Measurements from ENCODE around the gene GPR37L1.

The GPR37L1 gene

GRCh38 chr1:202078241-202078640 lies 44.5 kb upstream of the GPR37L1 start:
- no peak overlapping the region for H3K4me3 ChIP-seq (replicated peaks; ENCODE audit: low read depth, low read length)
- no peak for DNase-seq (ENCODE audit: extremely low read depth, insufficient read length)
- TF ChIP-seq CTCF (IDR thresholded peaks at IDR 0.05; ENCODE audit: insufficient read depth, low read length, poor library complexity, severe bottlenecking), result no peak
- H3K27me3 ChIP-seq (replicated peaks; ENCODE audit: control insufficient read depth, insufficient read depth, low read length), result no peaks in the 10 kb centered on the region
- no peaks in the 10 kb centered on the region for H3K36me3 ChIP-seq (ENCODE audit: control insufficient read depth, insufficient read depth, low read length)

GRCh38 chr1:202081992-202082391 lies 40.7 kb upstream of the GPR37L1 start:
- no peaks in the 10 kb centered on the region for H3K27me3 ChIP-seq (replicated peaks; ENCODE audit: control insufficient read depth, insufficient read depth, low read length)
- DNase-seq (ENCODE audit: extremely low read depth, insufficient read length), result no peak
- no peaks in the 10 kb centered on the region for H3K36me3 ChIP-seq (ENCODE audit: control insufficient read depth, insufficient read depth, low read length)
- no peak for TF ChIP-seq CTCF (IDR thresholded peaks at IDR 0.05; ENCODE audit: insufficient read depth, low read length, poor library complexity, severe bottlenecking)
- no peak overlapping the region for H3K4me3 ChIP-seq (replicated peaks; ENCODE audit: low read depth, low read length)

GRCh38 chr1:202084791-202085681 lies 37.7 kb upstream of the GPR37L1 start:
- Histone ChIP-seq H3K27me3 (replicated peaks; ENCODE audit: control insufficient read depth, insufficient read depth, low read length) (no peaks in the 10 kb centered on the region), H3K36me3 (ENCODE audit: control insufficient read depth, insufficient read depth, low read length) (no peaks in the 10 kb centered on the region), H3K4me3 (replicated peaks; ENCODE audit: low read depth, low read length) (no peak overlapping the region)
- TF ChIP-seq CTCF (IDR thresholded peaks at IDR 0.05; ENCODE audit: insufficient read depth, low read length, poor library complexity, severe bottlenecking), result no peak
- DNase-seq (ENCODE audit: extremely low read depth, insufficient read length), result no peak

GRCh38 chr1:202085682-202086373 lies 36.9 kb upstream of the GPR37L1 start:
- DNase-seq (ENCODE audit: extremely low read depth, insufficient read length), result no peak
- TF ChIP-seq CTCF (IDR thresholded peaks at IDR 0.05; ENCODE audit: insufficient read depth, low read length, poor library complexity, severe bottlenecking), result no peak
- no peaks in the 10 kb centered on the region for H3K27me3 ChIP-seq (replicated peaks; ENCODE audit: control insufficient read depth, insufficient read depth, low read length)
- H3K4me3 ChIP-seq (replicated peaks; ENCODE audit: low read depth, low read length), result no peak overlapping the region
- H3K36me3 ChIP-seq (ENCODE audit: control insufficient read depth, insufficient read depth, low read length), result no peaks in the 10 kb centered on the region

- DNase-seq (ENCODE audit: extremely low read depth, insufficient read length), result no peak
- Histone ChIP-seq H3K27me3 (replicated peaks; ENCODE audit: control insufficient read depth, insufficient read depth, low read length) (no peaks in the 10 kb centered on the region), H3K36me3 (ENCODE audit: control insufficient read depth, insufficient read depth, low read length) (no peaks in the 10 kb centered on the region), H3K4me3 (replicated peaks; ENCODE audit: low read depth, low read length) (no peak overlapping the region)
- no peak for TF ChIP-seq CTCF (IDR thresholded peaks at IDR 0.05; ENCODE audit: insufficient read depth, low read length, poor library complexity, severe bottlenecking)
Observed at GRCh38 chr1:202086579-202087350, 36.0 kb upstream of the GPR37L1 start.

All from GM06990 (cell line).